Astrocyte (in vitro differentiated cells and primary cell): ENCODE results near the gene AP3S2. TPM values are rescaled to one million over a fixed set of nuclear protein-coding genes. Genes with fewer than 3 reads are reported as not detected.

Experiments
- DNase-seq: peaks from one replicate; pipeline ENCODE4 v3.0.0-alpha.2; 2010; ENCODE audit warnings: low read depth
- FAIRE-seq: peaks from 2 replicates; lab custom pipeline; 2011; peaks lifted over from hg19 to GRCh38; lab: Jason Lieb, UNC
- H2AFZ ChIP-seq: 2 replicates; pipeline ENCODE4 v1.6.0; 2012; ENCODE audit warnings: low read depth, low read length, inconsistent platforms
- H3K27ac ChIP-seq: 2 replicates; pipeline ENCODE4 v1.5.1; 2011; ENCODE audit warnings: low read depth, low read length, inconsistent platforms
- H3K27me3 ChIP-seq: 2 replicates; pipeline ENCODE4 v1.6.0; 2011; ENCODE audit warnings: low read length, inconsistent platforms; ENCODE audit not compliant: insufficient read depth
- H3K36me3 ChIP-seq: 2 replicates; pipeline ENCODE4 v1.5.1; 2011; ENCODE audit warnings: low read length, inconsistent platforms; ENCODE audit not compliant: insufficient read depth
- H3K4me1 ChIP-seq: 2 replicates; pipeline ENCODE4 v1.5.1; 2011; ENCODE audit warnings: low read length, inconsistent platforms; ENCODE audit not compliant: insufficient read depth
- H3K4me2 ChIP-seq: 2 replicates; pipeline ENCODE4 v1.6.0; 2012; ENCODE audit warnings: low read length, inconsistent platforms
- H3K4me3 ChIP-seq: 2 replicates; pipeline ENCODE4 v1.5.1; 2011; ENCODE audit warnings: low read depth, mild to moderate bottlenecking, low read length, inconsistent platforms; ENCODE audit not compliant: insufficient read depth
- H3K79me2 ChIP-seq: 2 replicates; pipeline ENCODE4 v1.6.0; 2012; ENCODE audit warnings: mild to moderate bottlenecking, low read length, inconsistent platforms; ENCODE audit not compliant: insufficient read depth
- H3K9ac ChIP-seq: 2 replicates; pipeline ENCODE4 v1.6.0; 2012; ENCODE audit warnings: mild to moderate bottlenecking, low read length, inconsistent platforms
- H3K9me3 ChIP-seq: 2 replicates; pipeline ENCODE4 v1.5.1; 2012; ENCODE audit warnings: low read depth, mild to moderate bottlenecking, low read length, inconsistent platforms; ENCODE audit not compliant: insufficient read depth
- H4K20me1 ChIP-seq: 2 replicates; pipeline ENCODE4 v1.6.0; 2012; ENCODE audit warnings: low read length, inconsistent platforms; ENCODE audit not compliant: insufficient read depth
- H3K27ac Mint-ChIP-seq: one replicate; pipeline ENCODE4 v1.8.0; 2021; ENCODE audit warnings: mild to moderate bottlenecking, mixed read lengths; ENCODE audit not compliant: unreplicated experiment
- H3K27me3 Mint-ChIP-seq: one replicate; pipeline ENCODE4 v1.8.0; 2021; ENCODE audit warnings: low read depth, mixed read lengths; ENCODE audit not compliant: unreplicated experiment
- H3K36me3 Mint-ChIP-seq: one replicate; pipeline ENCODE4 v1.8.0; 2021; ENCODE audit warnings: low read depth, mixed read lengths; ENCODE audit not compliant: unreplicated experiment
- H3K4me1 Mint-ChIP-seq: one replicate; pipeline ENCODE4 v1.8.0; 2021; ENCODE audit warnings: low read depth, mixed read lengths; ENCODE audit not compliant: unreplicated experiment
- H3K4me3 Mint-ChIP-seq: one replicate; pipeline ENCODE4 v1.8.0; 2021; ENCODE audit warnings: mild to moderate bottlenecking, moderate library complexity, mixed read lengths; ENCODE audit not compliant: unreplicated experiment
- H3K9me3 Mint-ChIP-seq: one replicate; pipeline ENCODE4 v1.8.0; 2021; ENCODE audit warnings: mild to moderate bottlenecking, mixed read lengths; ENCODE audit not compliant: unreplicated experiment
- CTCF ChIP-seq: IDR thresholded peaks from 2 replicates; pipeline ENCODE4 v1.5.1; 2011; ENCODE audit warnings: low read depth, mild to moderate bottlenecking, inconsistent platforms, low read length, moderate library complexity; ENCODE audit not compliant: insufficient read depth
- EZH2 ChIP-seq: IDR thresholded peaks from 2 replicates; pipeline ENCODE4 v1.6.1; 2012; ENCODE audit warnings: mild to moderate bottlenecking, low read length, inconsistent platforms; ENCODE audit not compliant: insufficient read depth
- total RNA-seq: library from RNA; stranded (reverse); gene quantifications from 2 replicates; pipeline ENCODE4 v1.2.1, GENCODE V29; 2021

AP3S2 gene
- total RNA-seq, 1 donor from 2014 or later = 41.2 TPM

- Mint-ChIP-seq H3K9me3 (no peaks in the 10 kb centered on the region), H3K4me1 (no peaks in the 10 kb centered on the region), H3K36me3 (no peaks in the 10 kb centered on the region), H3K27me3 (no peaks in the 10 kb centered on the region), H3K4me3 (no peak overlapping the region), H3K27ac (no peak overlapping the region)
- FAIRE-seq (no peak), DNase-seq (no peak)
- TF ChIP-seq EZH2 (no peak), CTCF (no peak)
- Histone ChIP-seq H3K4me3 (no peak overlapping the region), H3K4me1 (no peaks in the 10 kb centered on the region), H3K4me2 (no peak overlapping the region), H3K36me3 (peaks cover 18% of the 10 kb centered on the region), H3K9me3 (no peaks in the 10 kb centered on the region), H3K27ac (no peak overlapping the region), H2AFZ (no peak overlapping the region), H3K9ac (no peak overlapping the region), H3K27me3 (no peaks in the 10 kb centered on the region), H4K20me1 (peaks cover 5% of the 10 kb centered on the region), H3K79me2 (no peaks in the 10 kb centered on the region)
Measured at GRCh38 chr15:89876396-89877082, 17.3 kb downstream of the AP3S2 start.

GRCh38 chr15:89875741-89876140 is 18.1 kb downstream of the AP3S2 start:
- peaks cover 19% of the 10 kb centered on the region for H3K36me3 ChIP-seq
- H3K9ac ChIP-seq = no peak overlapping the region
- no peak overlapping the region for H3K27ac Mint-ChIP-seq

More at GRCh38 chr15:89875741-89876140, 18.1 kb downstream of the AP3S2 start:
- H3K9me3 ChIP-seq = no peaks in the 10 kb centered on the region
- H3K4me1 ChIP-seq = no peaks in the 10 kb centered on the region
- H3K36me3 Mint-ChIP-seq = no peaks in the 10 kb centered on the region
- H3K79me2 ChIP-seq = no peaks in the 10 kb centered on the region
- no peak for FAIRE-seq
- DNase-seq = no peak
- H4K20me1 ChIP-seq = peaks cover 1% of the 10 kb centered on the region
- TF ChIP-seq EZH2 = no peak
- TF ChIP-seq CTCF = no peak
- H3K4me3 Mint-ChIP-seq = no peak overlapping the region
- no peak overlapping the region for H2AFZ ChIP-seq
- no peaks in the 10 kb centered on the region for H3K4me1 Mint-ChIP-seq
- H3K9me3 Mint-ChIP-seq = no peaks in the 10 kb centered on the region
- no peak overlapping the region for H3K27ac ChIP-seq
- no peak overlapping the region for H3K4me3 ChIP-seq
- no peaks in the 10 kb centered on the region for H3K27me3 Mint-ChIP-seq
- H3K4me2 ChIP-seq = no peak overlapping the region
- H3K27me3 ChIP-seq = no peaks in the 10 kb centered on the region
